Measurements from ENCODE around the gene NMT1. TPM values are rescaled to one million over a fixed set of nuclear protein-coding genes. Genes with fewer than 3 reads are reported as not detected.

Gene NMT1
- total and polyA plus RNA-seq, 2 of the 13 experiments (the other 11 are each of a cell fraction or from before 2014, with no cell fraction given), result 75.7 to 142 TPM

DNA sequence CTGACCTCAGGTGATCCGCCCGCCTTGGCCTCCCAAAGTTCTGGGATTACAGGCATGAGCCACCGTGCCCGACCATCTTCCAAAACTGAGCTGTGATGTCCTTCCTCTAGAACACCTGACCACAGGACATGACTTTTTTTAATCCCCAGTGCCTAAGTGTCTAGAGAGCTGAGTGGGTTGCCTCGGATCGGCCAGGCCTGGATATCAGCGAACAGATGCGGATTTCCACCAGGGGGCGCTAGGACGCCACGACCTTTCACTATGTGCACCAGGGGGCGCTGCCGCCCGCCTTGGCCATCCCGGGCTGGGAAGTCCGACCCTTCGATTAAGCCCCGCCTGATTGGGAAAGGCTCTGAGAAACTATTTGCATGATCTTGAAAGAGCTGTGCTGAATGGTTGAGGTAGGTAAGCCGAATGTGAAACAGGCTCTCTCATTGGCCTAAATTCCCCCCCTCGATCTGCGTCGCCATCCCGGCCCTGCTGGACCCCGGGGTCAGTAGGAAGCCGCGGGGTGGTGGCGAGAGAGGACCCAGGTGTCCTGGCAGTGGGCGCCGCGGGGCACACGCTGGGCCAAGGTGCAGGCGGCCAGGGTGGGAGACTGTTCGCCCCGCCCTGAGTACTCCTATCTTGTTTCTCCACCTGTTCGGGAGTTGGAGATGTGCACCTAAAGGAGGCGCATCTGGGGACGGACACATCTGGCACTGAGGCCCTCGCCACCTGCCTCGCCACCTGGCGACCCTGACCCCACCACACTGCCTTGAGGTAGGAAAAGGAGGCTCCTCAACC is 74.3 kb downstream of the NMT1 start, which contains the start of gene ACBD4 (continued):
- TF ChIP-seq, protein P1, sequence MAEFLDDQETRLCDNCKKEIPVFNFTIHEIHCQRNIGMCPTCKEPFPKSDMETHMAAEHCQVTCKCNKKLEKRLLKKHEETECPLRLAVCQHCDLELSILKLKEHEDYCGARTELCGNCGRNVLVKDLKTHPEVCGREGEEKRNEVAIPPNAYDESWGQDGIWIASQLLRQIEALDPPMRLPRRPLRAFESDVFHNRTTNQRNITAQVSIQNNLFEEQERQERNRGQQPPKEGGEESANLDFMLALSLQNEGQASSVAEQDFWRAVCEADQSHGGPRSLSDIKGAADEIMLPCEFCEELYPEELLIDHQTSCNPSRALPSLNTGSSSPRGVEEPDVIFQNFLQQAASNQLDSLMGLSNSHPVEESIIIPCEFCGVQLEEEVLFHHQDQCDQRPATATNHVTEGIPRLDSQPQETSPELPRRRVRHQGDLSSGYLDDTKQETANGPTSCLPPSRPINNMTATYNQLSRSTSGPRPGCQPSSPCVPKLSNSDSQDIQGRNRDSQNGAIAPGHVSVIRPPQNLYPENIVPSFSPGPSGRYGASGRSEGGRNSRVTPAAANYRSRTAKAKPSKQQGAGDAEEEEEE (CRISPR knock-in tag; IDR thresholded peaks at IDR 0.05; ENCODE audit: borderline replicate concordance), result peak; percentile 84
- peak; percentile 93 for TF ChIP-seq SALL1 (CRISPR knock-in tag; IDR thresholded peaks at IDR 0.05)
- TF ChIP-seq ZNF749 (CRISPR knock-in tag; IDR thresholded peaks at IDR 0.05; ENCODE audit: borderline replicate concordance), result peak; percentile 62; the same call in 1 of the 2 replicates
- TF ChIP-seq TARDBP (CRISPR knock-in tag; IDR thresholded peaks at IDR 0.05), result peak; percentile 94; the same call in 1 of the 2 replicates
- 0 out of 2 replicates have a peak, but pooled peaks have one; percentile 44 for TF ChIP-seq MEIS2 (CRISPR knock-in tag; IDR thresholded peaks at IDR 0.05)
- peak; percentile 99 for TF ChIP-seq NFYC (CRISPR knock-in tag; IDR thresholded peaks at IDR 0.05)
- peak; percentile 77; the same call in 1 of the 2 replicates for TF ChIP-seq ZNF510 (CRISPR knock-in tag; IDR thresholded peaks at IDR 0.05; ENCODE audit: low read depth)
- TF ChIP-seq CBX2 (IDR thresholded peaks at IDR 0.05; ENCODE audit: low read depth, low read length), result no peak
- TF ChIP-seq CBX2 (CRISPR knock-in tag; IDR thresholded peaks at IDR 0.05; ENCODE audit: low read depth), result no peak; the same call in 1 of the 2 replicates
- TF ChIP-seq, protein P2, sequence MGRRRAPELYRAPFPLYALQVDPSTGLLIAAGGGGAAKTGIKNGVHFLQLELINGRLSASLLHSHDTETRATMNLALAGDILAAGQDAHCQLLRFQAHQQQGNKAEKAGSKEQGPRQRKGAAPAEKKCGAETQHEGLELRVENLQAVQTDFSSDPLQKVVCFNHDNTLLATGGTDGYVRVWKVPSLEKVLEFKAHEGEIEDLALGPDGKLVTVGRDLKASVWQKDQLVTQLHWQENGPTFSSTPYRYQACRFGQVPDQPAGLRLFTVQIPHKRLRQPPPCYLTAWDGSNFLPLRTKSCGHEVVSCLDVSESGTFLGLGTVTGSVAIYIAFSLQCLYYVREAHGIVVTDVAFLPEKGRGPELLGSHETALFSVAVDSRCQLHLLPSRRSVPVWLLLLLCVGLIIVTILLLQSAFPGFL (CRISPR knock-in tag; IDR thresholded peaks at IDR 0.05), result no peak
- TF ChIP-seq ZNF251 (CRISPR knock-in tag; IDR thresholded peaks at IDR 0.05), result no peak
- TF ChIP-seq, protein P3, sequence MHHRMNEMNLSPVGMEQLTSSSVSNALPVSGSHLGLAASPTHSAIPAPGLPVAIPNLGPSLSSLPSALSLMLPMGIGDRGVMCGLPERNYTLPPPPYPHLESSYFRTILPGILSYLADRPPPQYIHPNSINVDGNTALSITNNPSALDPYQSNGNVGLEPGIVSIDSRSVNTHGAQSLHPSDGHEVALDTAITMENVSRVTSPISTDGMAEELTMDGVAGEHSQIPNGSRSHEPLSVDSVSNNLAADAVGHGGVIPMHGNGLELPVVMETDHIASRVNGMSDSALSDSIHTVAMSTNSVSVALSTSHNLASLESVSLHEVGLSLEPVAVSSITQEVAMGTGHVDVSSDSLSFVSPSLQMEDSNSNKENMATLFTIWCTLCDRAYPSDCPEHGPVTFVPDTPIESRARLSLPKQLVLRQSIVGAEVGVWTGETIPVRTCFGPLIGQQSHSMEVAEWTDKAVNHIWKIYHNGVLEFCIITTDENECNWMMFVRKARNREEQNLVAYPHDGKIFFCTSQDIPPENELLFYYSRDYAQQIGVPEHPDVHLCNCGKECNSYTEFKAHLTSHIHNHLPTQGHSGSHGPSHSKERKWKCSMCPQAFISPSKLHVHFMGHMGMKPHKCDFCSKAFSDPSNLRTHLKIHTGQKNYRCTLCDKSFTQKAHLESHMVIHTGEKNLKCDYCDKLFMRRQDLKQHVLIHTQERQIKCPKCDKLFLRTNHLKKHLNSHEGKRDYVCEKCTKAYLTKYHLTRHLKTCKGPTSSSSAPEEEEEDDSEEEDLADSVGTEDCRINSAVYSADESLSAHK (CRISPR knock-in tag; IDR thresholded peaks at IDR 0.05; ENCODE audit: borderline replicate concordance), result no peak
- no peak for TF ChIP-seq MTA3 (CRISPR knock-in tag; IDR thresholded peaks at IDR 0.05)
- no peak for TF ChIP-seq ZNF775 (CRISPR knock-in tag; IDR thresholded peaks at IDR 0.05; ENCODE audit: borderline replicate concordance)
- TF ChIP-seq SMAD9 (CRISPR knock-in tag; IDR thresholded peaks at IDR 0.05), result 0 out of 2 replicates have a peak, but pooled peaks have one; percentile 40
- no peak for TF ChIP-seq ZNF354B (CRISPR knock-in tag; IDR thresholded peaks at IDR 0.05)
- TF ChIP-seq ZNF782 (CRISPR knock-in tag; IDR thresholded peaks at IDR 0.05; ENCODE audit: borderline replicate concordance), result no peak
- no peak for TF ChIP-seq ZNF101 (CRISPR knock-in tag; IDR thresholded peaks at IDR 0.05; ENCODE audit: borderline replicate concordance, low read depth)
- no peak for TF ChIP-seq ATRX (CRISPR knock-in tag; IDR thresholded peaks at IDR 0.05; ENCODE audit: borderline replicate concordance)
- TF ChIP-seq PPARG (CRISPR knock-in tag; conservative IDR thresholded peaks at IDR 0.05), result peak; percentile 64; the same call in 1 of the 2 replicates
- TF ChIP-seq, protein P4, sequence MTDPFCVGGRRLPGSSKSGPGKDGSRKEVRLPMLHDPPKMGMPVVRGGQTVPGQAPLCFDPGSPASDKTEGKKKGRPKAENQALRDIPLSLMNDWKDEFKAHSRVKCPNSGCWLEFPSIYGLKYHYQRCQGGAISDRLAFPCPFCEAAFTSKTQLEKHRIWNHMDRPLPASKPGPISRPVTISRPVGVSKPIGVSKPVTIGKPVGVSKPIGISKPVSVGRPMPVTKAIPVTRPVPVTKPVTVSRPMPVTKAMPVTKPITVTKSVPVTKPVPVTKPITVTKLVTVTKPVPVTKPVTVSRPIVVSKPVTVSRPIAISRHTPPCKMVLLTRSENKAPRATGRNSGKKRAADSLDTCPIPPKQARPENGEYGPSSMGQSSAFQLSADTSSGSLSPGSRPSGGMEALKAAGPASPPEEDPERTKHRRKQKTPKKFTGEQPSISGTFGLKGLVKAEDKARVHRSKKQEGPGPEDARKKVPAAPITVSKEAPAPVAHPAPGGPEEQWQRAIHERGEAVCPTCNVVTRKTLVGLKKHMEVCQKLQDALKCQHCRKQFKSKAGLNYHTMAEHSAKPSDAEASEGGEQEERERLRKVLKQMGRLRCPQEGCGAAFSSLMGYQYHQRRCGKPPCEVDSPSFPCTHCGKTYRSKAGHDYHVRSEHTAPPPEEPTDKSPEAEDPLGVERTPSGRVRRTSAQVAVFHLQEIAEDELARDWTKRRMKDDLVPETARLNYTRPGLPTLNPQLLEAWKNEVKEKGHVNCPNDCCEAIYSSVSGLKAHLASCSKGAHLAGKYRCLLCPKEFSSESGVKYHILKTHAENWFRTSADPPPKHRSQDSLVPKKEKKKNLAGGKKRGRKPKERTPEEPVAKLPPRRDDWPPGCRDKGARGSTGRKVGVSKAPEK (CRISPR knock-in tag; IDR thresholded peaks at IDR 0.05; ENCODE audit: borderline replicate concordance), result no peak

Data from HepG2 (cell line).